Measurements from ENCODE around the gene TEX48.

GRCh38 chr9:114693248-114693855, 11.4 kb upstream of the TEX48 start:
- TF ChIP-seq CTCF (IDR thresholded peaks at IDR 0.05), result no peak
- no peak for TF ChIP-seq EZH2 (IDR thresholded peaks at IDR 0.05; ENCODE audit: borderline replicate concordance, insufficient read depth, low read depth, low read length, poor library complexity, severe bottlenecking)
